ENCODE results near the gene DCUN1D3. TPM values are rescaled to one million over a fixed set of nuclear protein-coding genes. Genes with fewer than 3 reads are reported as not detected.
"Not testable (repeated sequence)": the region's sequence is repeated elsewhere in the genome, so short reads cannot be mapped to it uniquely, and the experiment has no call there.

DCUN1D3 gene, protein sequence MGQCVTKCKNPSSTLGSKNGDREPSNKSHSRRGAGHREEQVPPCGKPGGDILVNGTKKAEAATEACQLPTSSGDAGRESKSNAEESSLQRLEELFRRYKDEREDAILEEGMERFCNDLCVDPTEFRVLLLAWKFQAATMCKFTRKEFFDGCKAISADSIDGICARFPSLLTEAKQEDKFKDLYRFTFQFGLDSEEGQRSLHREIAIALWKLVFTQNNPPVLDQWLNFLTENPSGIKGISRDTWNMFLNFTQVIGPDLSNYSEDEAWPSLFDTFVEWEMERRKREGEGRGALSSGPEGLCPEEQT
- 4.1 and 4.7 TPM in 2 replicates for total RNA-seq

GRCh38 chr16:20900299-20901067, at the start of gene DCUN1D3, which contains the start of gene LYRM1:
TSS of gene DCUN1D3 (minus strand) at chr16:20900358. CDS start at chr16:20862538, 37,820 bp downstream.
TSS of gene LYRM1 (plus strand) at chr16:20900771. CDS start at chr16:20915556, 14,785 bp downstream.
- DNase-seq (peak; percentile 75), ATAC-seq (ENCODE audit: low read depth) (peak; percentile 76)
- H3K36me3 Mint-ChIP-seq (ENCODE audit: low read depth) = peaks cover 18% of the 10 kb centered on the region
- H3K4me1 Mint-ChIP-seq = peaks cover 61% of the 10 kb centered on the region
- ChIA-PET CTCF (interaction anchor here (1.0 kb wide), 1 partner anchor 25 kb away, joined by 3 read pairs; no protein-coding TSS in a partner anchor), POLR2A (interaction anchor here (0.6 to 2.4 kb wide), 6 partner anchors 11 to 1291 kb away, joined by 3 to 21 read pairs (median 4); no protein-coding TSS in a partner anchor)
- peak within 1 kb of the TSS; percentile 91 for H3K4me3 Mint-ChIP-seq
- H3K27me3 Mint-ChIP-seq = no peaks in the 10 kb centered on the region
- TF ChIP-seq CTCF (IDR thresholded peaks at IDR 0.05) = no peak
- intact Hi-C loops (cut with micrococcal nuclease) = loop anchor here (1.0 to 10.0 kb wide), 7 partner anchors 26 to 1290 kb away; partner anchors contain the start of genes ERI2, REXO5 and THUMPD1
- H3K27ac Mint-ChIP-seq = peak within 1 kb of the TSS; percentile 95
- H3K9me3 Mint-ChIP-seq = no peaks in the 10 kb centered on the region

GRCh38 chr16:20949660-20950059, 49.5 kb upstream of the DCUN1D3 start:
- TF ChIP-seq CTCF (IDR thresholded peaks at IDR 0.05) = no peak
- POLR2A ChIA-PET = no interaction called here
- H3K27ac Mint-ChIP-seq = no peak overlapping the region
- peaks cover 2% of the 10 kb centered on the region for H3K27me3 Mint-ChIP-seq
- no peaks in the 10 kb centered on the region for H3K36me3 Mint-ChIP-seq (ENCODE audit: low read depth)
- intact Hi-C loops (cut with micrococcal nuclease) = loop anchor here (10.0 kb wide), 1 partner anchor 75 kb away; no protein-coding TSS in a partner anchor
- no peak overlapping the region for H3K4me3 Mint-ChIP-seq
- CTCF ChIA-PET = no interaction called here
- H3K9me3 Mint-ChIP-seq = no peaks in the 10 kb centered on the region
- no peak for DNase-seq
- H3K4me1 Mint-ChIP-seq = no peaks in the 10 kb centered on the region
- ATAC-seq (ENCODE audit: low read depth) = no peak

- no peaks in the 10 kb centered on the region for H3K36me3 Mint-ChIP-seq (ENCODE audit: low read depth)
- ChIA-PET CTCF (no interaction called here), POLR2A (no interaction called here)
- no peaks in the 10 kb centered on the region for H3K4me1 Mint-ChIP-seq
- no peaks in the 10 kb centered on the region for H3K9me3 Mint-ChIP-seq
- intact Hi-C loops (cut with micrococcal nuclease) = loop anchor here (10.0 kb wide), 1 partner anchor 74 kb away; no protein-coding TSS in a partner anchor
- H3K4me3 Mint-ChIP-seq = no peak overlapping the region
- TF ChIP-seq CTCF (IDR thresholded peaks at IDR 0.05) = no peak
- H3K27me3 Mint-ChIP-seq = peaks cover 2% of the 10 kb centered on the region
- H3K27ac Mint-ChIP-seq = no peak overlapping the region
- ATAC-seq (ENCODE audit: low read depth) (no peak), DNase-seq (no peak)
Measured at GRCh38 chr16:20948444-20948843, 48.3 kb upstream of the DCUN1D3 start.

- peaks cover 2% of the 10 kb centered on the region for H3K4me1 Mint-ChIP-seq
- CTCF ChIA-PET = no interaction called here
- peaks cover 2% of the 10 kb centered on the region for H3K27me3 Mint-ChIP-seq
- intact Hi-C loops (cut with micrococcal nuclease) = loop anchor here (10.0 kb wide), 1 partner anchor 71 kb away; no protein-coding TSS in a partner anchor
- no peak overlapping the region for H3K27ac Mint-ChIP-seq
- POLR2A ChIA-PET = no interaction called here
- no peaks in the 10 kb centered on the region for H3K36me3 Mint-ChIP-seq (ENCODE audit: low read depth)
- ATAC-seq (ENCODE audit: low read depth) (no peak), DNase-seq (no peak)
- no peak for TF ChIP-seq CTCF (IDR thresholded peaks at IDR 0.05)
- H3K4me3 Mint-ChIP-seq = no peak overlapping the region
- H3K9me3 Mint-ChIP-seq = no peaks in the 10 kb centered on the region
Measured at GRCh38 chr16:20946015-20946629, 46.0 kb upstream of the DCUN1D3 start.

GRCh38 chr16:20945575-20945875, 45.4 kb upstream of the DCUN1D3 start:
- H3K9me3 Mint-ChIP-seq; POLR2A ChIA-PET; H3K27me3 Mint-ChIP-seq; H3K4me3 Mint-ChIP-seq; H3K27ac Mint-ChIP-seq; DNase-seq; H3K4me1 Mint-ChIP-seq; ATAC-seq (ENCODE audit: low read depth); CTCF ChIA-PET; H3K36me3 Mint-ChIP-seq (ENCODE audit: low read depth): not testable (repeated sequence)
- intact Hi-C loops (cut with micrococcal nuclease) = loop anchor here (1.0 to 10.0 kb wide), 2 partner anchors 71 to 95 kb away; no protein-coding TSS in a partner anchor

Measured in activated B cell treated with CpG ODN at 0.5 μM for 24 hours (primary cell).